NB4 (cell line): Measurements from ENCODE around the gene GPR146.

ENCODE experiments used
- DNase-seq: peaks from one replicate; pipeline ENCODE4 v3.0.0; 2010; ENCODE audit warnings: low read depth
- H3K4me3 ChIP-seq: one replicate; pipeline ENCODE4 v1.5.1; 2011; ENCODE audit warnings: mild to moderate bottlenecking, low read depth, low read length, moderate library complexity
- CTCF ChIP-seq: IDR thresholded peaks from one replicate; pipeline ENCODE4 v1.5.1; 2012; ENCODE audit warnings: low read depth, low read length
- MAX ChIP-seq: IDR thresholded peaks from 2 replicates; pipeline ENCODE4 v1.6.1; 2011; ENCODE audit warnings: low read depth, low read length
- MYC ChIP-seq: IDR thresholded peaks from 2 replicates; pipeline ENCODE4 v1.6.1; 2011; ENCODE audit warnings: low read depth, low read length
- POLR2A ChIP-seq: IDR thresholded peaks from 2 replicates; pipeline ENCODE4 v1.6.1; 2011; ENCODE audit warnings: mild to moderate bottlenecking; ENCODE audit not compliant: insufficient read length; ENCODE audit errors: extremely low read depth

GPR146 gene

GRCh38 chr7:1005303-1005702, 39.0 kb upstream of the GPR146 start:
- no peak for DNase-seq
- TF ChIP-seq MAX (no peak), MYC (no peak), POLR2A (no peak), CTCF (no peak)
- H3K4me3 ChIP-seq, result no peak overlapping the region

GRCh38 chr7:1007901-1008300, 36.4 kb upstream of the GPR146 start:
- no peak overlapping the region for H3K4me3 ChIP-seq
- DNase-seq, result no peak
- TF ChIP-seq POLR2A (no peak), MAX (no peak), MYC (no peak), CTCF (no peak)

GRCh38 chr7:1008733-1009363, 35.5 kb upstream of the GPR146 start:
- DNase-seq, result no peak
- H3K4me3 ChIP-seq, result no peak overlapping the region
- TF ChIP-seq CTCF, result no peak
- no peak for TF ChIP-seq MAX
- no peak for TF ChIP-seq MYC
- no peak for TF ChIP-seq POLR2A

- H3K4me3 ChIP-seq, result no peak overlapping the region
- TF ChIP-seq MAX (no peak), CTCF (no peak), POLR2A (no peak), MYC (no peak)
- DNase-seq, result no peak
These were observed 34.6 kb upstream of the GPR146 start for GRCh38 chr7:1009747-1010146.

GRCh38 chr7:1010226-1010625, 34.1 kb upstream of the GPR146 start:
- H3K4me3 ChIP-seq, result no peak overlapping the region
- no peak for DNase-seq
- TF ChIP-seq POLR2A (no peak), CTCF (no peak), MAX (no peak), MYC (no peak)
